Left hindlimb (tissue), 1 donor: ENCODE data around the gene CERS1.
"Not testable (repeated sequence)": the region's sequence is repeated elsewhere in the genome, so short reads cannot be mapped to it uniquely, and the experiment has no call there.

Experiments used
- DNase-seq: peaks from one replicate; pipeline ENCODE4 v3.0.0-alpha.2; 2018

The CERS1 gene

DNA sequence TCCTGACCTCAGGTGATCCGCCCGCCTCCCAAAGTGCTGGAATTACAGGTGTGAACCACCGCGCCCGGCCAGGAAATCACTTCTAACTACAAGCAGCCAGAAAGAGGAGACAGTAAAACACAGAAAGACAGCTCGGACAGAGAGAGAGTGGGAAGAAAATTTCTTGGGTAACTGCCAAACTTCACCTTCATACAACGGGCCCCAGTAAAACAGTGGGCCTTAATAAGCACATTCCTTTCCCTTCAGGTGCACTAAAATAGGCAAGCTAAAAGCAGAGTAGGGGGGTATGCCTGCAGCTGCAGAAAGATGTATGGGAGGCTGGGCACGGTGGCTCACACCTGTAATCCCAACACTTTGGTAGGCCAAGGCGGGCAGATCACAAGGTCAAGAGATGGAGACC is 21.6 kb upstream of the CERS1 start:
- not testable (repeated sequence) for DNase-seq

DNA sequence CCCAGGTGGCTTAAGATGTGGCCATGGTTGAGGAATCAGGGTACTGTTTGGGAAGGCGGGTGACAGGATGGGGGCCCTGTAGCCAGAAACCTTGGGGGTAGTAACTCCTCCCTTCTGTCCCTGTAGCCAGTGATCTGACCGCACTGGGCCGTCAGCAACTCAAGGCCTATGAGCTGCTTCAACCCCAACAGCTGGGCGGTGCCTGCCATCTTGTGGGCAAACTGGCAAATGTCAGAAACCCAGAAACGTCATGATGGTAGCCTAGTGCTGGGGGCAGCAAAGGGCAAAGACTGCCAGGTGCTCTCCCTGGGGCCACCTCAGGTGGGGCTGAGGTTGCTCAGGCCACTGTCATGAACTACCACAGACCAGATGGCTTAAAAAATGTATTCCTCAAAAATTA is 19.7 kb upstream of the CERS1 start:
- DNase-seq: no peak

DNA sequence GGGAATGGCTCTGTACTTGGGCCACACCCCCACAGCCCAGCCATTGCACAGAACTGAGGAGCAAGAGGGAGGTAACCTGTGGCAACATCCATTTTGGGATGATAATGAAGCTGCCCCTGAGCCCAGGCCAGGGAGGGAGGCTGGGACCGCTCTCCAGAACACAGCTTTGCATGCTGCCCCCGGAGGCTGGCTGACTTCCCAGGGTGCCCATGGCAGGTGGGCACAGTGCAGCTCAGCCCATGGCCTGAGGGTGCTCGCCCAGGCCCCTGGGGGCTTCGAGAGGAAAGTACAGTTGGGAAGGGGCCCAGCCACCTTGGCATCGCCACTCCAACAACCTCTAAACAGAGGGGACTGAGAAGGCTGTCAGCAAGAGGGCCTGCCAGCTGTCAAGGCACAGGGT is 17.5 kb upstream of the CERS1 start:
- no peak for DNase-seq

DNA sequence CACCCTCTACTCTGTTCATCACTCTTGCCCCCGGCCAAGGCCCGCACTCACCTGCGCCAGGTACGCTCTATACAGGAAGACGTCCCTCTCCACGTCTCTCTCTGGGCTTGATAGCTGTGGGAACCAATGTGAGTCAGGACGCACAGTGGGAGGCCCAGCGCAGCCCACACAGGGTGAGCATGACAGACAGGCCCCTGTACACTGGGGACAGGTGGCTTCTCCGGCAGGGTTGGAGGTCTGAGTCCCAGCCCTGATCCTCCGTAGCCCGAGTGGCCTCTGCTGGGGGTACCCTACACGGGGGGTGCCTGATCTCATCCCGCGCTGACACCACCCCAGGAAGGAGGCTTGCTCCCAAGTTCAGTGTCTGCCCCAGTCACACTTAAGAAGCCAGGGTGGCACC is 17.0 kb upstream of the CERS1 start:
- DNase-seq: no peak

DNA sequence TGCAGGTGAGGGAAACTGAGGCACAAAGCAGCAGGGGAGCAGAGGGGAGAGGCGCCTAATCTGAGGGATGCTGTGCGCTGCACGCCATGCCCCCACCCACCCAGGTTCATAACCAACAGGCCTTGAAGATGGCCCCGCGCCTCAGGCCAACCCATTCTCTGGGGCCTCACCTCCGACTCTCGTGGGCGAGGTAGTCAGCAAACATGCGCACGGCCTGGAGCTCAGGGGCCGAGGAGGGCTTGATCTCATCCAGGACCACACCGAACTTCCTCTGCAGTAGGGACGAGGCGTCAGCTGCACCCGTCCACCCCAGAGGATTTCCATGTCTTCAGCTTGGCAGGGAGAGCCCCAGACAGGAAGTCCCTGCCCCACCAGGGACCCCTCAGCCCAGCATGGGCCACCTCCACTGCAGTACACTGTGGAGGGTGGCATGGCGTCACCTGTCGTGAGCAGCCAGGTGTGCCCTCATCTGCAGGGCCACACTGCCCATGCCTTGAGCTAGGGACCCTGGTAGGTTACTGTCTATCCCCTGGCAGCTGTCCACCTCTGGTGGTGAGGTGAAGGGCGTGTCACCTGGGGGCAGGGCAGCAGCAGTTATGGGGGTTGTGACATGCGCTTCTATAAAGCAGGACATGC is 15.0 kb upstream of the CERS1 start:
- DNase-seq: no peak

DNA sequence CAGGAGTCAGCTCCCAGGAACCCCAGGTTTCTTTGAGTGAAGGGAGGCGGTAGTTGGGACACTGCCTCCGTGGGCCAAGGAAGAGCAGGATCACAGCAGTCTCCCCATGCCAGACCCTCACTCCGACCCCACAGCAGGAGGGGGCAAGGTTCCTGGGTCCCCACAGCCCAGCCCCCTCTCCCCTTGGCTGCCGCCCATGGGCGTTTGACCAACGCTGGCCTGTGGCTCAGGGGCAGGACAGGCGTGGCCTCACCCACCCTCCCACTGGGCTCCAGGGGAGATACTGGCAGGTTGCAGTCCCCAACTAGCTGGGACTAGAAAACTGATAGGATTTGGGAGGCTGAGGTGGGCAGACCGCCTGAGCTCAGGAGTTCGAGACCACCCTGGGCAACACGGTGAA is 14.1 kb upstream of the CERS1 start:
- DNase-seq: no peak

DNA sequence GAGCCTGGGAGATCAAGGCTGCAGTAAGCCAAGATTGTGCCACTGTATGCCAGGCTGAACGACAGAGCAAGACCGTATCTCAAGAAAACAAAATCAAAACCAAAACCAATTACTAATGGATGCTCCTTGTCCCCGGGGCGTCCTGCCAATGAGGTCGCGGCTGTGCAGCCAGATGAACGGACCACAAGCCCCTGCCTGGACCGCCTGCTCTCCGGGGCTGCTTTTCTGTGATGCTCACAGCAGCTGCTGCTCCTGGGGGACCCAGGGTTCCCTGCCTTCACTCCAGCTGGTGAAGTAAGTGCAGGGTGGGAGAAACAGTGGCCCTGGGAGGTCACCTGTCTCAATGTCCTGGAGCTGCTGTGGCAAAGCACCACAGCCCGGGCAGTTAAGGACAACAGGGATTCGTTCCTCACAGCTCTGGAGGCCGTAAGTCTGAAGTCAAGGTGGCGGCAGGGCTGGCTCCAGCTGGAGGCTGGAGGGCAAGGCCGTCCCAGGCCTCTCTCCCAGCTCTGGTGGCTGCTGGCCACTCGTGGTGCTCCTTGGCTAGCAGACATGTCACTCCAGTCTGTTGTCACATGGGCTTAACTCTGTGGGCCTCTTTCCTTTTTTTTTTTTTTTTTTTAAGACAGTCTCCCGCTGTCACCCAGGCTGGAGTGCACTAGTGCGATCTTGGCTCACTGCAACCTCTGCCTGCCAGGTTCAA is 13.1 kb upstream of the CERS1 start:
- DNase-seq: no peak

DNA sequence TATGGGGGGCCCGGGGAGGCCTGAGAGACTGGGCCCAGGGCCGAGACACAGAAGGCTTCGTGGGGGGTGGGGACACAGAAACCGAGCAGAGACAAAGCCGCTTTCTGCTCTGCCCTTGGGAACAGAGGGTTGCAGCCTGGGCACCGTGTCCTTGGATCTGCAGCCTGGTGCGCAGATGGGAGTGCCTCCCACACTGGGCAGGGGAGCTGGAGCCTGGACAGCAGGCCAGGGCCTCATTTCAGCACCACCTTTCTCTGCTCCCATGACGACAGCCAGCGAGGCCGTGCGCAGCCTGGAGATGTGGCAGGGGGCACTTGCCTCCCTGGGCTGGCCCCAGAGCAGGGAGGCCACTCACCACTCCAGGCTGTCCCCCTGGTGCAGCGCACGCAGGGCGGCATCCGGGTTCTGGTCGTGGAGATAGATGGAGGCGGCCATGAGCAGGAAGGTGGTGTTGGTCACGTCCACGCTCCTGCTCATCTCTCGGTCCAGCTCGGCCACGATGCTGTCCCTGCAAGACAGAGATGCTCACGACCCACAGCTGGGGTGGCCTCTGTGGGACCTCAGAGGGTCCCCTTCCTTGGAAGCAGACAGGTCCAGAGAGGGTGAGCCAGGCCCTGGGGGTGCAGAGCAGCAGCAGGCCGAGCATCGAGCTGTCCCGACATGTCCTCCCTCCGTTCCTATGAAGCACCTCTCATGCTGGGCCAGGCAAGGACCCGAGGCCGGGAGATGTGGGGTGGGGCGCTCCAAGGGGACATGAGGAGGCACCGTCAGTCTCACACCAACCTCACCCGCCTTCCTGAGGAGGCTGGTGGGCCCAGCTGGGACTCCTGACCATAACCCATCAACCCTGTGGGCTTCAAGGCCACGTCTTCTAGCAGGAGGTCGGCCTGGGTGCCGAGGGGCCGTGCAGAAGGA is 10.9 kb upstream of the CERS1 start:
- DNase-seq: no peak

DNA sequence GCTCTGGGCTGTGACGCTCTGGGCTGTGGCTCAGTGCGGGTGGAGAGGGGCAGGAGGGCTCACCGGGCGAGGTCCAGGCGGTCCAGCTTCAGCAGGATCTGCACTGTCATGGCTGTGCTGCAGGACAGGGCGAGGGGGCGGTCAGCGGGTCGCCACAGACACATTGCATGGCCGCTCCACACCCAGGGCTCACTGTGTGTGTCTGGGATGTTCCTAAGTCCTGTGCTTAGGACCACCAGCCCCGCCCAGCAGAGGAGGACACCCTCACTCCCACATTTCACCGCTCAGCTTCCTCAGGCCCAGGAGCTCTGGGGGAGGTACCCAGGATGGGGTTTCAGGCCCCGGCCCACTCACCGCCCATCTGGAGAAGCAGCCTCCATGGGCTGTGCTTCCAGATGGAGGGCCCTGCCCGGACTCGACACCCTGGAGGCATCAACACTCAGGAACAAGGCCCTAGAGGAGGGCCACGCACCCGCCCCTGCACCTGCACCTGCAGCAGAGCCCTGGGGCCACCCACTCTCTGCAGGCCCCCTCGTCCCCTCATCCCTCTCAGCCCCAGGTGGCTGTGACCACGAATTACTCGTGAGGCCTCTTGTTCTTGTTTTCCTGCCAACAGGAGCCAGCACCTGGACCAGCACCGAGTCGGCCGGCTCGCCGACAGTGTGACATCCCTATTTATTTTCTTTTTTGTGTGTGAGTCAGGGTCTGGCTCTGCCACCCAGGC is 9.7 kb upstream of the CERS1 start:
- no peak for DNase-seq

DNA sequence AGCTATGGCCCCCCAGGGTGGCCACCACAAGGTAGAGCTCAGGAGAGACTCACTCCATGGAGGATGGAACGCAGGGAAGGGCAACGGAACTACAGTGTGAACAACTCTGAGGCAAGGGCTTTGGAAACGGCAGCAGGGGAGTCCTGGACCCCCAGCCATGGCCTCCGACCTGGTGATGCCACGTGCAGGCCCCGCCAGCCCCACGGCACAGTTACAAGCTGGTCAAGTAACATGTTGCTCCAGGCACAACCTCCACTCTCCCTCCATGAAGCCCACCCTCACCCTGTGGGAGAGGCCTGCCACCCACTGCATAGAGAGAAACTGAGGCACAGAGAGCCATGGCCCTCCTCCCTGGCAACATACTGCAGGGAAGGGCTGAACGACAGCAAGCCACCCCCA is 9.1 kb upstream of the CERS1 start:
- DNase-seq: no peak

DNA sequence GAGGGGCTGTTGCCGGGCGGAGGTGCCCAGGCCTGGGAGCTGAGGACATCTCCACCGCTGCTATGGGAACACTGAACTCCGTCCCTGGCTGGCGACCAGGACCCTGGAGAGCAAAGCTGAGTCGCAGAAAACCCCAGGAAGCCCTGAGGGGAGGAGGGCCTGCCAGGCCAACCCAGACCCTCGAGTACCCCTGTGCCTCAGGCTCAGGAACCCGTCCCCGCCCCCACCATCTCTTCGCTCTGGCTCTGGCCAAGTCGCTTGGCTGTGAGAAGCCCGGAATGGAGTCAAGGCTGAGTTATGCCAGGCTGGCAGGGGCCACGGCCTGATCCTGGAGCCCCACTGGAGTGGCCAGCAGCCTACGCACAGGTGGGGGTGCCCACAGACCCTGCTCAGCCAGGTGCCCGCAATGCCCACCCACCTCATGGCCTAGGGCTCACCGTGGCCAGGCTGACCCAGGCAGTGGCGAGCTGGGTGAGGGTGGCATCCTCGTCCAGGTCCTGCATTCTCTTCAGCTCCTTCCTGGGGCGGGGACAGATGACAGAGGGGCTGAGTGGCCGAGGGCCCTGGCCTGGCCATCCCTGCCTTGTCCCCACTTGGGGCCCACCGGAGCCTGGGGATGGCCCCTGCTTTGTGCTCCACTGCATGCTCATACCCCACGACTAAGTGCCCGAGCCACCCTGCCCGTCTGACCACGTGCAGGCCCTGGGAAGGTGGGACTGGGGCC is 8.5 kb upstream of the CERS1 start:
- DNase-seq: no peak

DNA sequence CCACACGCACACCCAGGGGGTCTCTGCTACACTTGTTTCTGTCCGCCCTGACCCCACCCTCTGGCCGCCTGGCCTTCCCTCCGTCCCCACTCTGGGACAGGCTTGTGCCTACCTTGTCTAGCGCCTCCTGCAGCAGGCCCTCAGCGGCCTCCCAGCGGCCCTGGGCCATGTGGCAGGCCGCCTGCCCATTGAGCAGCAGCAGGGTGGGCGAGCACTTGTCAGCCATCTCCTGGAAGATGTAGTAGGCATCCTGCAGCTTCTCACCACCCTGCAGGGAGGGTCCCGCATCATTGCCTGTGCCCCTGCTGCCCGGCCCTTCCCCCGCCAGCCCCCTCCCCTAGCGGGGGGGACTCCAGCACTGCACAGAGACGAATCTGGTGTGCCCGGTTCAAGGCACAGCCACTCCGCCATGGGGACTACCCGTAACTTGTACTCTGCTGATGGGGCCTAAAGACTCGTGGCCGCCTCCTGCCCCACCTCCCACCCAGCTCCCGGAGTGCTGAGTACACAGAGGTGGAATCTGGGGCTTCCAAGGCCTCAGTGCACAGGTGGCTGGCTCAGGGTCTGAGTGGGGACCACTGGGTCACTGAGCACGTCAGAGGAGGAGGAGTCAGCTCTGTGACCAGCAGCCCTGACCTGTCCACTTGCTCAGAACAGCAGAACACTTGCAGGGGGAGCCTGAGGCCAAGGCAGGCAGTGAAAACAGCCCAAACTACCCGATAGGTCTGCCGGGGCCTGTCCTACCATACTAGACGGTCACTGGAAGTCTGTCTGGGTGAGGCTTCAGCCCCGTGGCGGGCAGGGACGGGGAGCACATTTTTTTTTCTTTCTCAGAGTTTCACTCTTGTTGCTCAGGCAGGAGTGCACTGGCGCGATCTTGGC is 7.4 kb upstream of the CERS1 start:
- DNase-seq: no peak

DNA sequence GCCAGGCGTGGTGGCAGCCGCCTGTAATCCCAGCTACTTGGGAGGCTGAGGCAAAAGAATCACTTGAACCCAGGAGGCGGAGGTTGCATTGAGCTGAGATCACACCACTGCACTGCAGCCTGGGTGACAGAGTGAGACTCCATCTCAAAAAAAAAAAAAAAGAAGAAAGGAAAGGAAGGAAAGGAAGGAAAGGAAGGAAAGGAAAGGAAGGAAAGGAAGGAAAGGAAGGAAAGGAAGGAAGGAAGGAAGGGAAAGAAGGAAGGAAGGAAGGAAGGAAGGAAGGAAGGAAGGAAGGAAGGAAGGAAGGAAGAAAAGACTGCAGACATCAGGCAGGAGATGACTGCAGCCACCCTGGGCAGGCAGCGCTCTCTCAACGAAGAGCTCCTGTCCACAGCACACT is 6.6 kb upstream of the CERS1 start:
- DNase-seq: not testable (repeated sequence)

DNA sequence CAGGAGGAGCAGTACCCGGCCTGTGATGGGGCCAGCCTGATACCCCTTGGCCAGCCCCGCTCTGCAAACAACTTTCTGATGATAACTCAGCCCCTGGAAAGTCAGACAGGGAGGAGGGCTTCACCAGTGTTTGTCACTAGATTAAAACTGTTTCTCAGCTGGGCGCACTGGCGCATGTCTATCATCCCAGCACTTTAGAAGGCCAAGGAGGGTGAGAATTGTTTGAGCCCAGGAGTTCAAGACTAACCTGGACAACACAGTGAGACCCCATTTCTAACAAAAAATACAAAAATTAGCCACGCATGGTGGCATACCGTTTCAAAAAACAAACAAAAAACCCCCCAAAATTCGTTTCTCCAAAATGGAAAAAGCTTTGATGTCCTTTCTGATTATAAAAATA is 5.5 kb upstream of the CERS1 start:
- no peak for DNase-seq

DNA sequence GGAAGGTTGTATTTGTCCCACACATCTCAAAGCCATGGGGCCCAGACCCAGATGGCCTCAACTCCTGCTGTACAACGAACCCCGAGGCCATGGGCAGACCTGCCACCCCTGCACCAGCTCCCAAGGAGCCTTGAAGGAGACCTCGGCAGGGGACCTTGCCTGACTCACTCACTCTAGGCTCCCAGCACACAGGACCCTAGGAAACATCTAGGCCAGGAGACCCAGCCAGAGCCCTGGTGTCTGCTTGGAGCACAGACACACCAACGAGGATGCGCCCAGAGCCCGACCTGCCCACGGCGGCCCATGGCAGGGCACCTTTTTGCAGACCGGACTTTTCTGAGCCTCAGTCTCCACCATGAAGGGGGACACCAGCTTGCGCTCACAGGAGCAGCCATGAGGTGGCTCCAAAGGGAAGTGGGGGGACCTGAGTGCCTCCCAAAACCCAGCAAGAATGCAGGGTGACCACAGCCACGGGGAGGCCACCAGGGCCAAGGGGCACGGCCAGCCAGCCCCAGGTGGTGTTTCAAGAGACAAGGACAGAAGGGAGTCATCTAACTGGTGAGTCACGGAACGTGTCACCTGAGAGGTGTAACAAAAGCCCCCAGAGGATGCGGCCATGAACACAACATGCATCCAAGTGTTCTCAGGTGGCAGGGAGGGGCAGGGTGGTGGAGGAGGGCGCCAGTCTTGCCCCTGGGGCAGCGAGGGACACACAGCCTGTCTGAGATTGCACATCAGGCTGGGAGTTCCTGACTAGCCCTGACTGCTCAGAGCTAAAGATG is 4.9 kb upstream of the CERS1 start:
- no peak for DNase-seq

DNA sequence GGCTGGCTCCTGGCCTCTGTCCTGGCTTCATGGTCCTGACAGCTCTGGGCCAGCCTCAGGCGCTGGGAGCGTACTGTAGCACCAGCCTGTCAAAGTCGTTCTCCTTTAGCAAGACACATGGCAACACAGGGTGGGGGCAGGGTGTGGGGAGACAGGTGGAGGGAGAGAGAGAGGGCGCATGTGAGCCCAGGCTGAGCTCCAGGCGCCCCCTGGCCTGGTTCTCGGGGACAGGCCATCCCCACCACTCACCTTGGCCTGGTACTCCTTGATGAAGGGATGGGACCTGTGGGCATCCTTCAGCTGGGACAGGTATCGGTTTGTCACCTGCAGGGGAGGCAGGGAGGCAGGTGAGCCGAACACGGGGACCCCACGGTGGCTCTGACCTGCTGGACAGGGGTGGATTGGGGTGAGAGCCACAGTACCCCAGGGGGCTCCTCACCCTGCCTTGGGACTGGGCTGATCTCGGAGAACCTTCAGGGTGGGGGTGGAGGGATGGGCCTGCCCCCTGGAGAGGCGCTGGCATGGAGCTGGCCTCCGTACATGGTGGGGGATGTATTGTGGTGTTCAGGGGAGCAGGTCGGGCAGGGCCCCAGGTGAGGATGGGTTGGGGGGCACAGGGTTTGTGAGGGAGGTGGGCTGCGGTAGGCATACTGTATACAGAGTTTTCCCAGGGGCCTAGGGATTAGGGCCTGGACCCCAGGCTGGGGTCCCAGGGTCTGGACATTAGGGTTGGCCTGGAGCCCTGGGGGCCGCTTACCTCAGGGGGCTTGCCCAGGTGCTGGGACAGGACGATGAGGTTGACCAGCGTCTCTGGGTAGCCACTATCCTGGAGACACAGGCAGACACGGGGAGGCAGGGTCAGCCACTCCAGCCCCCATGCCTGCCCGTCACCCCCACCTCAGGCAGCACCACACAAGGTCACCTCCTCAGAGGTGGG is 3.9 kb upstream of the CERS1 start:
- DNase-seq: no peak

DNA sequence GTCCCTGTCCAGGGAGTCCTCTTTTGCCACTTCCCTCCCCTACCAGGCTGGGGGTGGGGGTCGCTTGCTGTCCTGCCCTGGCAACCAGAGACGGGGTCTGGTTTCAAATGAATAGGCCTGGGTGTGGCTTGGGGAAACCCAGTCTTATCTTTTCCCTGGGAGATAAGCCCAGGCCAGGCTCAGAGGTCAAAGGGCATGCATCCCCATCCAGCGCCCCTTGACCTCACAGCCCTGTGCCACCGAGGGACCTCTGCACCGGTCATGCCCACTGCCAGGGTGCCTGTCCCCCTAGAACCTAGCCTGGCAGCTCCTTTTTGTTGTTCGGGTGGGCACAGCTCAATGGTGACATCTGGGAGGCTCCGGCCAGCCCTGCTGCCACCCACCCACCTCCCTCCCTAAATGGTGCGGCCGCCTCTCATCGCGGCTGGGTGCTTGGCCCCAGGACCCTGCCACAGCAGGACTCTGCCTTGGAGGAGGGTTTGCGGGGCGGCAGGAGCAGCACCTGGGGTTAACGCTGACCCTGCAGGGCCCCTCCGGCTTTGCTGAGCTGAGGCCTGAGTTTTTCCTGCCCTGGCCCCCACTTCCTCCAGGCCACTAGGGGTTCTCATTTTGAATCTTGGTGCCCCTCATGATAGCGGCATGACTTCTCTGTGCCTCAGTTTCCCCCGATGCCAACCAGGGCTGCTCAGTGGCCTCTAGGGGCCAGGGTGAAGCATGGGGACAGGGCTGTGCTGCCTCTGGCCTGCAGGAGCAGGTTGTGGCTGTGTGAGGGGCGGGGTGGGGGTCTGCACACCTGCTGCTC is 2.9 kb upstream of the CERS1 start:
- DNase-seq: no peak

DNA sequence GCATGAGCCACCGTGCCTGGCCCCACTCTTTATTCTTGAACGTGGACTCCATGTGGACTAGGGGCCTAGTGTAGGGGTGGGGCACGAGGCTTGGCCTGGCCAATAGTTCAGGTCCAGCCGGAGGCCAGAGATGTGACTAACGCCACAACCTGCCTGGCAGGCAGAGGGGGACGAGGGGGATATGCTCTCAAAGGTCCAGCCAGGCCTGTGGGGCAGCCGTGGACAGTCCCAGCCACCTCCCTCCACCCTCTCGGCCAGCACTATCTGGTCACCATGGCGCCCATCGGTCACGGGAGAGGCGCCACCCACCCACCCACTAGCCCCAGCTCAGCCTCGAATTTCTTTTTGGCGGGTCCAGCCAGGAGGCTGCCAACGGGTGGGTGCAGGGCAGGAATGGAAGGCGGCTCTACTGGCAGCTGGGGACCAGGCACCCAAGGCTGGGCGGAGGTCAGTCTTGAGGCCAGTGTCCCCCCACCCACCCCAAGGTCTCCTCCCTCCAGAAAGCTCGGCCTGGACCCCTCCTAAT is 2.2 kb upstream of the CERS1 start:
- DNase-seq: no peak
